ENCODE measurements around the gene STX5.

STX5 gene

GRCh38 chr11:62804310-62805075 is 27.4 kb downstream of the STX5 start:
- no peak for DNase-seq (ENCODE audit: low read depth in 1 of 2, low spot score in 1 of 2)

DNA sequence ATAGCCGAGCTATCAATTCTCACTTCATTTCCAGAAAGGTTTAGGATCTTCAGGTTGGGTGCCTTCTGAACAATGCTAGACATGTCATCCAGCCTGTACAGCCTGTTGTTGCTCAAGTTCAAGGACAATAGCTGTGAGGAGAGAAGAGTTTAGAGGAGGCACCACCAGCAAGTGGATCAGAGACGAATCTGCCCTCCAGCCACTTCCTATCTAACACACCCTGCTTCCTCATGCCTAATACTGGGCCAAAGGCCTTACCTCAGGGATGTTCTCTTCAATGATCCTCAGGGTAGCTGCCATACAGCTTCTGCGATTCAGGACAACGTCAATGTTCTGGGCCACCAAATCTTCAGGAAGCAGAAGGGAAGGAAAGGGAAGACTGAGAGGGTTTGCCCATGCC is 30.8 kb downstream of the STX5 start:
- H3K27ac ChIP-seq (replicated peaks), result no peak overlapping the region
- no peaks in the 10 kb centered on the region for H3K27me3 ChIP-seq (ENCODE audit: insufficient read depth, poor library complexity, severe bottlenecking)
- no peak for DNase-seq (ENCODE audit: low read depth in 1 of 2, low spot score in 1 of 2)
- TF ChIP-seq SPI1 (IDR thresholded peaks at IDR 0.05; ENCODE audit: borderline replicate concordance, low read depth) (no peak), REST (IDR thresholded peaks at IDR 0.05; ENCODE audit: insufficient replicate concordance, low read depth) (no peak), GABPA (IDR thresholded peaks at IDR 0.05; ENCODE audit: low read depth) (no peak), POLR2AphosphoS5 (IDR thresholded peaks at IDR 0.05; ENCODE audit: low read depth) (no peak)
- no peak overlapping the region for H3K4me3 ChIP-seq (replicated peaks; ENCODE audit: insufficient read depth, low read length)

More at GRCh38 chr11:62804310-62805075, 27.4 kb downstream of the STX5 start:
- Histone ChIP-seq H3K4me3 (replicated peaks; ENCODE audit: insufficient read depth, low read length) (peak overlapping the region; percentile 91), H3K27ac (replicated peaks) (peak overlapping the region; percentile 76), H3K27me3 (ENCODE audit: insufficient read depth, poor library complexity, severe bottlenecking) (no peaks in the 10 kb centered on the region)
- TF ChIP-seq, protein P1, sequence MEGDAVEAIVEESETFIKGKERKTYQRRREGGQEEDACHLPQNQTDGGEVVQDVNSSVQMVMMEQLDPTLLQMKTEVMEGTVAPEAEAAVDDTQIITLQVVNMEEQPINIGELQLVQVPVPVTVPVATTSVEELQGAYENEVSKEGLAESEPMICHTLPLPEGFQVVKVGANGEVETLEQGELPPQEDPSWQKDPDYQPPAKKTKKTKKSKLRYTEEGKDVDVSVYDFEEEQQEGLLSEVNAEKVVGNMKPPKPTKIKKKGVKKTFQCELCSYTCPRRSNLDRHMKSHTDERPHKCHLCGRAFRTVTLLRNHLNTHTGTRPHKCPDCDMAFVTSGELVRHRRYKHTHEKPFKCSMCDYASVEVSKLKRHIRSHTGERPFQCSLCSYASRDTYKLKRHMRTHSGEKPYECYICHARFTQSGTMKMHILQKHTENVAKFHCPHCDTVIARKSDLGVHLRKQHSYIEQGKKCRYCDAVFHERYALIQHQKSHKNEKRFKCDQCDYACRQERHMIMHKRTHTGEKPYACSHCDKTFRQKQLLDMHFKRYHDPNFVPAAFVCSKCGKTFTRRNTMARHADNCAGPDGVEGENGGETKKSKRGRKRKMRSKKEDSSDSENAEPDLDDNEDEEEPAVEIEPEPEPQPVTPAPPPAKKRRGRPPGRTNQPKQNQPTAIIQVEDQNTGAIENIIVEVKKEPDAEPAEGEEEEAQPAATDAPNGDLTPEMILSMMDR (IDR thresholded peaks at IDR 0.05; ENCODE audit: insufficient read depth, low read length), result no peak
- TF ChIP-seq SPI1 (IDR thresholded peaks at IDR 0.05; ENCODE audit: borderline replicate concordance, low read depth) (no peak), REST (IDR thresholded peaks at IDR 0.05; ENCODE audit: insufficient replicate concordance, low read depth) (no peak)

DNA sequence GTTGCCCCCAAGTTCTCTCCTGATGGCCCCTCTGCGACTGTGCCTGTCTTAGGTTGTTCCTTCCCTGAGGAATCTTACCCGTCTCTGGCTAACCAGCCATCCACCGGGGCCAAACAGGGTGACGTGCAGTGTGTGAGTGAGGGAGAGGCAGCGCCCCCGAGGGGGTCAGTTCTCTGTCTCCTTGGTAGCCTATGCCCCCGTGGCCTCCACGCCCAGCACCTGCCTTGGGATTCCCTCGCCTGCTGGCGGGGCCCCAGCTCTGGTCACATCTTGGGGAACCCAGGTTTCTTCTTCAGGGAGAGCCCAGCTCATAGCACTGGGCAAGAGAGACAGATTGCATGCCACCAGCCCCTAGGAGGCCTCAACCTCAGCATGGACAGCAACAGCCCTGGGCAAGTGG is 32.4 kb downstream of the STX5 start:
- H3K4me3 ChIP-seq (replicated peaks; ENCODE audit: insufficient read depth, low read length), result no peak overlapping the region

More for the DNA sequence above, 32.4 kb downstream of the STX5 start:
- TF ChIP-seq SPI1 (IDR thresholded peaks at IDR 0.05; ENCODE audit: borderline replicate concordance, low read depth), result no peak
- TF ChIP-seq REST (IDR thresholded peaks at IDR 0.05; ENCODE audit: insufficient replicate concordance, low read depth), result no peak
- TF ChIP-seq, protein P1 (IDR thresholded peaks at IDR 0.05; ENCODE audit: insufficient read depth, low read length), result no peak
- no peak for TF ChIP-seq POLR2AphosphoS5 (IDR thresholded peaks at IDR 0.05; ENCODE audit: low read depth)
- no peak for TF ChIP-seq GABPA (IDR thresholded peaks at IDR 0.05; ENCODE audit: low read depth)
- no peak for DNase-seq (ENCODE audit: low read depth in 1 of 2, low spot score in 1 of 2)
- Histone ChIP-seq H3K27me3 (ENCODE audit: insufficient read depth, poor library complexity, severe bottlenecking) (no peaks in the 10 kb centered on the region), H3K27ac (replicated peaks) (no peak overlapping the region)

Data from HL-60 (cell line).